H1 (cell line): Measurements from ENCODE around the gene GRIP1. TPM values are rescaled to one million over a fixed set of nuclear protein-coding genes. Genes with fewer than 3 reads are reported as not detected.

ENCODE experiments used
- polyA plus RNA-seq, 7 experiments: library from polyadenylated mRNA; depleted of rRNA in 3 of 7; stranded (reverse) in 5 of 7; unstranded in 2 of 7; fragments of >200 nt in 5 of 7; fragments of 200-250 nt in 2 of 7; gene quantifications; 1 replicate in 5 of 7; 2 replicates in 1 of 7; 4 replicates in 1 of 7; pipeline versions ENCODE4 v1.2.1 to v1.2.3, GENCODE V29; 2011 to 2013; ENCODE audit warnings: missing spikeins in 2 of 7, mixed read lengths in 2 of 7
- total RNA-seq: library from RNA; stranded (reverse); fragmentation: NEBNext Ultra II Directional; extraction: Animal tissue kit (Norgen Biotek cat#: 25700); gene quantifications from 2 replicates; pipeline ENCODE4 v1.2.1, GENCODE V29; 2021
- TF ChIP-seq, protein P1 (sequence below), 3 experiments: IDR thresholded peaks; 1 replicate in 2 of 3; 2 replicates in 1 of 3; pipeline versions ENCODE4 v1.5.1 to v1.6.1; 2011; ENCODE audit warnings: low read length in 3 of 3, mild to moderate bottlenecking in 3 of 3, inconsistent platforms in 2 of 3, low read depth in 1 of 3, moderate library complexity in 1 of 3; ENCODE audit not compliant: insufficient read depth in 1 of 3; ENCODE audit errors: control extremely low read depth in 1 of 3

Gene GRIP1
- total and polyA plus RNA-seq, 2 of the 8 experiments (the other 6 are each of a cell fraction or from before 2014, with no cell fraction given), result 4.5 to 27.3 TPM

DNA sequence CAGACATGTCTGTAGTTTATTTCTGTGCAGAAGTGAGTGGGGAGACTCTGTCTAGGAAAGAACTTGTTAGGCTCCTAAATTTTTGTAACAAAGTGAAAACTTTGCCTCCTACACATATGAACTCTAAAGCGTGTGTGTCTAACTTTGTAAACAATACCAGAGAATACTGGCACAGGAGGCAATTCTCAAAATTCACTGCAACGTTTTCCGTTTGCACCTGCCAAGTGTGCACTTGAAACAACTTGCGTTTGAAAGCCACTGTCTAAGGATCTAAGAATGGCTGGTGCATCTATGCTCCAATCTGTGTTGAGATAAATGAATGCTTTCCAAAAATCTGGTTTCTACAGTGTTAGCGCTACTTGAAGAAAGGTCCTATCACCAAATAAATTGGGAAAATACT is 15.3 kb downstream of the GRIP1 start (continued):
- TF ChIP-seq, protein P1, sequence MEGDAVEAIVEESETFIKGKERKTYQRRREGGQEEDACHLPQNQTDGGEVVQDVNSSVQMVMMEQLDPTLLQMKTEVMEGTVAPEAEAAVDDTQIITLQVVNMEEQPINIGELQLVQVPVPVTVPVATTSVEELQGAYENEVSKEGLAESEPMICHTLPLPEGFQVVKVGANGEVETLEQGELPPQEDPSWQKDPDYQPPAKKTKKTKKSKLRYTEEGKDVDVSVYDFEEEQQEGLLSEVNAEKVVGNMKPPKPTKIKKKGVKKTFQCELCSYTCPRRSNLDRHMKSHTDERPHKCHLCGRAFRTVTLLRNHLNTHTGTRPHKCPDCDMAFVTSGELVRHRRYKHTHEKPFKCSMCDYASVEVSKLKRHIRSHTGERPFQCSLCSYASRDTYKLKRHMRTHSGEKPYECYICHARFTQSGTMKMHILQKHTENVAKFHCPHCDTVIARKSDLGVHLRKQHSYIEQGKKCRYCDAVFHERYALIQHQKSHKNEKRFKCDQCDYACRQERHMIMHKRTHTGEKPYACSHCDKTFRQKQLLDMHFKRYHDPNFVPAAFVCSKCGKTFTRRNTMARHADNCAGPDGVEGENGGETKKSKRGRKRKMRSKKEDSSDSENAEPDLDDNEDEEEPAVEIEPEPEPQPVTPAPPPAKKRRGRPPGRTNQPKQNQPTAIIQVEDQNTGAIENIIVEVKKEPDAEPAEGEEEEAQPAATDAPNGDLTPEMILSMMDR (IDR thresholded peaks at IDR 0.05; ENCODE audit: control extremely low read depth in 1 of 3, insufficient read depth in 1 of 3, low read depth in 1 of 3, low read length in 3 of 3), result no peak
